Activated CD4-positive, alpha-beta memory T cell treated with anti-CD3 and anti-CD28 coated beads, Interleukin-2, amount 10 ng/mL, durations not matched to agents 7 days and 5 days (primary cell): ENCODE results near the gene DSCAML1. TPM values are rescaled to one million over a fixed set of nuclear protein-coding genes. Genes with fewer than 3 reads are reported as not detected.
A peak's percentile ranks its signal among the peaks of the same experiment; 100 is the strongest.

ENCODE experiments used
- CTCF ChIA-PET: fragments of 350-600 bp; sonication (Branson Sonifier 250); formaldehyde crosslinking; loops from one replicate; lab custom pipeline; 2021; ENCODE audit warnings: antibody characterized with exemption, inconsistent platforms; lab: Charles Lee
- POLR2A ChIA-PET: fragments of 350-600 bp; sonication (Branson Sonifier 250); formaldehyde crosslinking; loops from one replicate; lab custom pipeline; 2021; ENCODE audit warnings: antibody characterized with exemption; lab: Charles Lee
- DNase-seq: peaks from one replicate; pipeline ENCODE4 v3.0.0-alpha.2; 2020
- H3K27ac Mint-ChIP-seq: one replicate; pipeline ENCODE4 v1.8.0; 2021; ENCODE audit warnings: mild to moderate bottlenecking, mixed read lengths
- H3K27me3 Mint-ChIP-seq: one replicate; pipeline ENCODE4 v1.8.0; 2021; ENCODE audit warnings: mixed read lengths
- H3K36me3 Mint-ChIP-seq: one replicate; pipeline ENCODE4 v1.8.0; 2021; ENCODE audit warnings: low read depth, mixed read lengths
- H3K4me1 Mint-ChIP-seq: one replicate; pipeline ENCODE4 v1.8.0; 2021; ENCODE audit warnings: mixed read lengths
- H3K4me3 Mint-ChIP-seq: one replicate; pipeline ENCODE4 v1.8.0; 2021; ENCODE audit warnings: mild to moderate bottlenecking, mixed read lengths
- H3K9me3 Mint-ChIP-seq: one replicate; pipeline ENCODE4 v1.8.0; 2021; ENCODE audit warnings: mixed read lengths
- total RNA-seq, 2 experiments: library from RNA; stranded (reverse); gene quantifications; one replicate each; pipeline ENCODE4 v1.2.3, GENCODE V29; 2021

The DSCAML1 gene
- total RNA-seq, 2 experiments from 2014 or later = 0.03 TPM; not detected in 1

- H3K36me3 Mint-ChIP-seq = no peaks in the 10 kb centered on the region
- no peak overlapping the region for H3K27ac Mint-ChIP-seq
- no peak overlapping the region for H3K4me3 Mint-ChIP-seq
- H3K4me1 Mint-ChIP-seq = peaks cover 50% of the 10 kb centered on the region
- no peaks in the 10 kb centered on the region for H3K9me3 Mint-ChIP-seq
- CTCF ChIA-PET = interaction anchor here (1.0 to 10.3 kb wide), 11 partner anchors 15 to 231 kb away, joined by 3 to 189 read pairs (median 4); no protein-coding TSS in a partner anchor
- POLR2A ChIA-PET = interaction anchor here (0.7 to 1.0 kb wide), 4 partner anchors 11 to 240 kb away, joined by 3 to 6 read pairs (median 3); no protein-coding TSS in a partner anchor
- peak; percentile 61 for DNase-seq
- H3K27me3 Mint-ChIP-seq = no peaks in the 10 kb centered on the region
Measured at GRCh38 chr11:117822074-117823033, 25.3 kb upstream of the DSCAML1 start.

- H3K27ac Mint-ChIP-seq = no peak overlapping the region
- POLR2A ChIA-PET = interaction anchor here (1.6 kb wide), 1 partner anchor 232 kb away, joined by 7 read pairs; no protein-coding TSS in a partner anchor
- H3K27me3 Mint-ChIP-seq = no peaks in the 10 kb centered on the region
- no peaks in the 10 kb centered on the region for H3K36me3 Mint-ChIP-seq
- H3K9me3 Mint-ChIP-seq = no peaks in the 10 kb centered on the region
- H3K4me1 Mint-ChIP-seq = peaks cover 55% of the 10 kb centered on the region
- CTCF ChIA-PET = interaction anchor here (0.7 to 10.3 kb wide), 7 partner anchors 14 to 232 kb away, joined by 3 to 189 read pairs (median 4); no protein-coding TSS in a partner anchor
- DNase-seq = no peak
- H3K4me3 Mint-ChIP-seq = no peak overlapping the region
Measured at GRCh38 chr11:117821431-117821830, 24.4 kb upstream of the DSCAML1 start.

GRCh38 chr11:117820516-117820915 lies 23.5 kb upstream of the DSCAML1 start:
- H3K27ac Mint-ChIP-seq = no peak overlapping the region
- peaks cover 64% of the 10 kb centered on the region for H3K4me1 Mint-ChIP-seq
- no peaks in the 10 kb centered on the region for H3K9me3 Mint-ChIP-seq
- no peak overlapping the region for H3K4me3 Mint-ChIP-seq
- ChIA-PET CTCF (interaction anchor here (0.6 to 10.3 kb wide), 4 partner anchors 12 to 233 kb away, joined by 3 to 189 read pairs (median 71); no protein-coding TSS in a partner anchor), POLR2A (interaction anchor here (1.6 kb wide), 1 partner anchor 233 kb away, joined by 7 read pairs; no protein-coding TSS in a partner anchor)
- no peaks in the 10 kb centered on the region for H3K36me3 Mint-ChIP-seq
- H3K27me3 Mint-ChIP-seq = no peaks in the 10 kb centered on the region
- no peak for DNase-seq

GRCh38 chr11:117820071-117820470 lies 23.1 kb upstream of the DSCAML1 start:
- POLR2A ChIA-PET = interaction anchor here (1.6 kb wide), 1 partner anchor 233 kb away, joined by 7 read pairs; no protein-coding TSS in a partner anchor
- Mint-ChIP-seq H3K27me3 (no peaks in the 10 kb centered on the region), H3K4me1 (peaks cover 68% of the 10 kb centered on the region), H3K36me3 (no peaks in the 10 kb centered on the region), H3K4me3 (no peak overlapping the region), H3K27ac (no peak overlapping the region), H3K9me3 (no peaks in the 10 kb centered on the region)
- CTCF ChIA-PET = interaction anchor here (8.0 to 10.3 kb wide), 2 partner anchors 13 to 233 kb away, joined by 96 to 189 read pairs; no protein-coding TSS in a partner anchor
- DNase-seq = no peak

- no peaks in the 10 kb centered on the region for H3K36me3 Mint-ChIP-seq
- POLR2A ChIA-PET = interaction anchor here (1.6 to 2.7 kb wide), 2 partner anchors 9 to 234 kb away, joined by 7 to 13 read pairs; no protein-coding TSS in a partner anchor
- H3K4me3 Mint-ChIP-seq = no peak overlapping the region
- no peaks in the 10 kb centered on the region for H3K9me3 Mint-ChIP-seq
- peaks cover 69% of the 10 kb centered on the region for H3K4me1 Mint-ChIP-seq
- H3K27me3 Mint-ChIP-seq = no peaks in the 10 kb centered on the region
- CTCF ChIA-PET = interaction anchor here (5.0 to 10.3 kb wide), 4 partner anchors 12 to 393 kb away, joined by 35 to 189 read pairs (median 116); no protein-coding TSS in a partner anchor
- no peak for DNase-seq
- peak overlapping the region; percentile 35 for H3K27ac Mint-ChIP-seq
Measured at GRCh38 chr11:117819096-117820040, 22.4 kb upstream of the DSCAML1 start.

GRCh38 chr11:117818041-117818873 lies 21.2 kb upstream of the DSCAML1 start:
- Mint-ChIP-seq H3K4me3 (no peak overlapping the region), H3K9me3 (no peaks in the 10 kb centered on the region), H3K4me1 (peaks cover 68% of the 10 kb centered on the region), H3K36me3 (no peaks in the 10 kb centered on the region), H3K27ac (peak overlapping the region; percentile 73), H3K27me3 (no peaks in the 10 kb centered on the region)
- POLR2A ChIA-PET = interaction anchor here (1.4 to 4.4 kb wide), 5 partner anchors 10 to 234 kb away, joined by 6 to 32 read pairs (median 13); partner anchors contain the start of gene IL10RA
- CTCF ChIA-PET = interaction anchor here (0.7 to 10.3 kb wide), 23 partner anchors 10 to 642 kb away, joined by 3 to 189 read pairs (median 4); no protein-coding TSS in a partner anchor
- peak; percentile 58 for DNase-seq

- no peak overlapping the region for H3K4me3 Mint-ChIP-seq
- peaks cover 65% of the 10 kb centered on the region for H3K4me1 Mint-ChIP-seq
- no peaks in the 10 kb centered on the region for H3K9me3 Mint-ChIP-seq
- peak; percentile 89 for DNase-seq
- peak overlapping the region; percentile 73 for H3K27ac Mint-ChIP-seq
- ChIA-PET CTCF (interaction anchor here (0.9 to 10.3 kb wide), 28 partner anchors 7 to 643 kb away, joined by 3 to 189 read pairs (median 4); partner anchors contain the start of gene FXYD2), POLR2A (interaction anchor here (0.8 to 4.4 kb wide), 6 partner anchors 9 to 235 kb away, joined by 3 to 32 read pairs (median 10); partner anchors contain the start of gene IL10RA)
- no peaks in the 10 kb centered on the region for H3K27me3 Mint-ChIP-seq
- no peaks in the 10 kb centered on the region for H3K36me3 Mint-ChIP-seq
Measured at GRCh38 chr11:117817368-117818040, 20.5 kb upstream of the DSCAML1 start.

- DNase-seq = no peak
- POLR2A ChIA-PET = interaction anchor here (0.8 to 4.4 kb wide), 7 partner anchors 9 to 236 kb away, joined by 3 to 32 read pairs (median 7); partner anchors contain the start of gene IL10RA
- Mint-ChIP-seq H3K36me3 (no peaks in the 10 kb centered on the region), H3K9me3 (no peaks in the 10 kb centered on the region), H3K4me1 (peaks cover 61% of the 10 kb centered on the region), H3K4me3 (no peak overlapping the region), H3K27me3 (no peaks in the 10 kb centered on the region), H3K27ac (peak overlapping the region; percentile 87)
- CTCF ChIA-PET = interaction anchor here (0.6 to 10.3 kb wide), 24 partner anchors 8 to 395 kb away, joined by 3 to 189 read pairs (median 6); partner anchors contain the start of gene FXYD2
Measured at GRCh38 chr11:117816846-117817367, 19.9 kb upstream of the DSCAML1 start.

GRCh38 chr11:117816151-117816741 lies 19.2 kb upstream of the DSCAML1 start:
- peak overlapping the region; percentile 87 for H3K27ac Mint-ChIP-seq
- ChIA-PET CTCF (interaction anchor here (0.6 to 10.3 kb wide), 19 partner anchors 8 to 390 kb away, joined by 3 to 189 read pairs (median 6); partner anchors contain the start of genes FXYD2 and IL10RA), POLR2A (interaction anchor here (1.0 to 4.4 kb wide), 10 partner anchors 8 to 237 kb away, joined by 3 to 32 read pairs (median 10); no protein-coding TSS in a partner anchor)
- H3K27me3 Mint-ChIP-seq = peaks cover 3% of the 10 kb centered on the region
- peaks cover 58% of the 10 kb centered on the region for H3K4me1 Mint-ChIP-seq
- no peak for DNase-seq
- no peaks in the 10 kb centered on the region for H3K36me3 Mint-ChIP-seq
- no peaks in the 10 kb centered on the region for H3K9me3 Mint-ChIP-seq
- no peak overlapping the region for H3K4me3 Mint-ChIP-seq
